HepG2 (cell line): ENCODE measurements around the gene ESRRB.

ENCODE experiments used
- ATF7 ChIP-seq, 2 experiments: fragments of 450-650 bp in 1 of 2; sonication (generic) in 1 of 2; formaldehyde crosslinking in 1 of 2; IDR thresholded peaks; 2 replicates each; pipeline versions ENCODE4 v1.4.0 to v1.6.1; 2016 to 2020; ENCODE audit warnings: antibody characterized with exemption in 1 of 2, mild to moderate bottlenecking in 1 of 2, missing genetic modification reagents in 1 of 2
- CCAR2 ChIP-seq: fragments of 200-400 bp; formaldehyde crosslinking; optimal IDR thresholded peaks from 2 replicates; pipeline ENCODE3; 2018; ENCODE audit warnings: low read depth, mild to moderate bottlenecking, low read length, moderate library complexity
- POLR2AphosphoS5 ChIP-seq: IDR thresholded peaks from 2 replicates; pipeline ENCODE4 v1.6.1; 2012; ENCODE audit warnings: low read depth, low read length
- TAF1 ChIP-seq: sonication (generic); formaldehyde crosslinking; IDR thresholded peaks from 2 replicates; pipeline ENCODE4 v1.4.0; 2020; ENCODE audit warnings: missing genetic modification reagents

GRCh38 chr14:76348898-76349297, 27.0 kb upstream of the ESRRB start:
- TF ChIP-seq ATF7 (IDR thresholded peaks at IDR 0.05) (no peak), ATF7 (CRISPR knock-in tag; IDR thresholded peaks at IDR 0.05) (no peak), CCAR2 (no peak), POLR2AphosphoS5 (no peak), TAF1 (no peak)
